ENCODE measurements around the gene ARIH2. TPM values are rescaled to one million over a fixed set of nuclear protein-coding genes. Genes with fewer than 3 reads are reported as not detected.
A peak's percentile ranks its signal among the peaks of the same experiment; 100 is the strongest.

The ARIH2 gene
- total RNA-seq, 3 donors from 2014 or later: 70.7 to 111 (median 100.0) TPM

DNA sequence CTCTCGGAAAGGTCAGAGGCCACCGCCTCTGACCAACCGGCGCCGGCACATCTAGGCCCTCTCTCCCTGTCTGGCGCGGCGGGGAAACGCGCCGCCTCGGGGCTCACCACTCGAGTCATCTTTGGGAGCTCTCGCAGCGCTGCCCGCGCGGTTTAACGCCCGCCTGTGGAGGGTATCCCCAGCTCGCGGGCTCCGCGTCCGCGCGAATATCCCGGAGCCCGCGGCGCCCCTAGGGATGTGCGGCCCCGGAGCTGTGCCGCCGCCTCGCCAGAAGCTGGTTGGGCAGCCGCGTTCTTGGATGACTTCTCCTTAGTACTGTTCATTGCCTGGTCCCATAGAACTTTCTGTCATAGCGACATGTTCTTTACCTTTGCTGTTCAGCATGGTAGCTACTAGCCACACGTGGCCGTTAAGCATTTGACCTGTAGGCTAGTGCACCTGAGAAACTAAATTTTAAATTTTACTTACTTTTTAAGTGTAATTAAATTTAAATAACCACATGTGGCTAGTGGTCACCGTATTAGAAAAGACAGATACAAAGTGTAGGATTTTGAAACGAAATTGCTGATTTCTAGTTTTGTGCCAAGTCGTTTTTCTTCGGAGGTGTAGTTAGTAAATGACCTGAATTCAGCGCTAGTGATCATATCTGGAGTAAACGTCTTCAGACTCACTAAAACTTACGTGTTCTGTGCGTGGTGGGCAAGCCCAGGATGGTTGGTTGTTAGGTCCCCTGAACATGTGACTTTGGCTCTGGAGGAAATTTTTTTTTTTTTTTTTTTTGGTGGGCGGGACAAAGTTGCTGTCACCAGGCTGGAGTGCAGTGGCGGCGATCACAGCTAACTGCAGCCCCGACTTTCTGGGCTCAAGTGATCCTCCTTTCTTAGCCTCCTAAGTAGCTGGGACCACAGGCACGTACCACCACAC is 835 bp downstream of the ARIH2 start:
- no peaks in the 10 kb centered on the region for H3K36me3 ChIP-seq
- TF ChIP-seq, protein P1, sequence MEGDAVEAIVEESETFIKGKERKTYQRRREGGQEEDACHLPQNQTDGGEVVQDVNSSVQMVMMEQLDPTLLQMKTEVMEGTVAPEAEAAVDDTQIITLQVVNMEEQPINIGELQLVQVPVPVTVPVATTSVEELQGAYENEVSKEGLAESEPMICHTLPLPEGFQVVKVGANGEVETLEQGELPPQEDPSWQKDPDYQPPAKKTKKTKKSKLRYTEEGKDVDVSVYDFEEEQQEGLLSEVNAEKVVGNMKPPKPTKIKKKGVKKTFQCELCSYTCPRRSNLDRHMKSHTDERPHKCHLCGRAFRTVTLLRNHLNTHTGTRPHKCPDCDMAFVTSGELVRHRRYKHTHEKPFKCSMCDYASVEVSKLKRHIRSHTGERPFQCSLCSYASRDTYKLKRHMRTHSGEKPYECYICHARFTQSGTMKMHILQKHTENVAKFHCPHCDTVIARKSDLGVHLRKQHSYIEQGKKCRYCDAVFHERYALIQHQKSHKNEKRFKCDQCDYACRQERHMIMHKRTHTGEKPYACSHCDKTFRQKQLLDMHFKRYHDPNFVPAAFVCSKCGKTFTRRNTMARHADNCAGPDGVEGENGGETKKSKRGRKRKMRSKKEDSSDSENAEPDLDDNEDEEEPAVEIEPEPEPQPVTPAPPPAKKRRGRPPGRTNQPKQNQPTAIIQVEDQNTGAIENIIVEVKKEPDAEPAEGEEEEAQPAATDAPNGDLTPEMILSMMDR (IDR thresholded peaks at IDR 0.05): no peak
- no peak for TF ChIP-seq POLR2A (IDR thresholded peaks at IDR 0.05)
- TF ChIP-seq POLR2AphosphoS5 (IDR thresholded peaks at IDR 0.05): no peak
- H3K4me1 ChIP-seq: no peaks in the 10 kb centered on the region
- no peaks in the 10 kb centered on the region for H3K27me3 ChIP-seq
- H3K4me3 ChIP-seq: peak overlapping the region; percentile 69 to 88 (median 88)
- no peaks in the 10 kb centered on the region for H3K9me3 ChIP-seq
- intact Hi-C loops (cut with DNase I; ENCODE audit: low total_unique reads): no loop called here
- DNase-seq (ENCODE audit: low spot score in 2 of 2): no peak
- H3K27ac ChIP-seq: peak overlapping the region; percentile 96 to 97

DNA sequence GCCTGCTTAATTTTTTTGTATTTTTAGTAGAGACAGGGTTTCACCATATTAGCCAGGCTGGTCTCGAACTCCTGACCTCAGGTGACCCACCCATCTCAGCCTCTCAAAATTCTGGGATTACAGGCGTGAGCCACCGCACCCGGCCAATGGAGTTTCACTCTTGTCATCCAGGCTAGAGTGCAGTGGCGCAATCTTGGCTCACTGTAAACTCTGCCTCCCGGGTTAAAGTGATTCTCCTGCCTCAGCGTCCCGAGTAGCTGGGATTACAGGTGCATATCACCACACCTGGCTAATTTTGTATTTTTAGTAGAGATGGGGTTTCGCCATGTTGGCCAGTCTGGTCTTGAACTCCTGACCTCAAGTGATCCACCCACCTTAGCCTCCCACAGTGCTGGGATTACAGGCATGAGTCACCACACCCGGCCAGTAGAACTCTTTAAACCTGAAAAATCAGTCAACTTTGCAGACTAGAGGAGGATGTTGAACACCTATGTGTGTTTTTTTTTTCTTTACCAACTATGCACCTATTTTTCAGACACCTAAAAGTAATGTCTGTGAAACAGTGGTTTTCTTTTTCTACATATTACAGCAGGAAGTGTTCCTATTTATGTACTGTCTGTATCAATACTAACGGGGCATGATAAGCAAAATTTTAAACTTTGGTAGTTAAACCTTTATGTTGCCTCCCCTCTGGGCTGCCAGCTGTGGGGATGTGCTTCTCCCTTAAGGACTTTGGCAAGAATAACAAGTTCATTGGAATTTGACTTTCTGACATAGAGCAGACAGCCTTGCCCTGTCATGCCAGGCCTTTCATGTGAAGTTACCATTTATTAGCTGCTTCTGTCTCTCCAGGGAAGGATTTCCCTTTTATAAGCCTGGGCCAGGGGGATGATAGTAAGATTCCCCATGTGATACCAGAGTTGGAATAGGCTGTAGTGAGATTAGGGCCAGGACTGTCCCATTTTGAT is 8.1 kb downstream of the ARIH2 start:
- TF ChIP-seq, protein P1 (IDR thresholded peaks at IDR 0.05): no peak
- TF ChIP-seq POLR2A (IDR thresholded peaks at IDR 0.05) (no peak), POLR2AphosphoS5 (IDR thresholded peaks at IDR 0.05) (no peak)
- Histone ChIP-seq H3K4me3 (no peak overlapping the region), H3K4me1 (no peaks in the 10 kb centered on the region), H3K9me3 (no peaks in the 10 kb centered on the region), H3K27me3 (no peaks in the 10 kb centered on the region), H3K27ac (no peak overlapping the region), H3K36me3 (peaks cover 4% of the 10 kb centered on the region)
- intact Hi-C loops (cut with DNase I; ENCODE audit: low total_unique reads): no loop called here
- no peak for DNase-seq (ENCODE audit: low spot score in 2 of 2)

DNA sequence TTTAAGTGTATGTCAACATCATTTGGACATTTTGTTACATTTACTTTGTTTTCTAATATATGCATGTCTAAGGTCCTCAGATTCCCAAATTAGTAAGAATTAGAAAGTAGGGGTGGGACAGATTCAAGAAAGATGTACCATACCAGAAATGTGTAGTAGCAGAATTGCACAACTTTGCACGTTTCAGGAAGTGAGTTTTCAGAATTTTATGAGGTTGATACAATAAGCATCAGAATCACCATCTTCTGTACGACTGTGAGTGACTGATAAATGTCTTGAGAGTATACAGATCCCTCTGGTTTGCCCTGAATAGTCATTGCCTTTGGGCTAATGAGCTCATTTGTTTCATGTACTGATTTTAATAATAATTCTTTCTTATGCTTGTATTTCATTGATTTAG is 9.3 kb downstream of the ARIH2 start:
- no peaks in the 10 kb centered on the region for H3K4me1 ChIP-seq
- H3K27ac ChIP-seq: no peak overlapping the region
- peaks cover 4% of the 10 kb centered on the region for H3K36me3 ChIP-seq
- no peaks in the 10 kb centered on the region for H3K27me3 ChIP-seq
- TF ChIP-seq, protein P1 (IDR thresholded peaks at IDR 0.05): no peak
- intact Hi-C loops (cut with DNase I; ENCODE audit: low total_unique reads): no loop called here
- no peaks in the 10 kb centered on the region for H3K9me3 ChIP-seq
- no peak overlapping the region for H3K4me3 ChIP-seq
- no peak for DNase-seq (ENCODE audit: low spot score in 2 of 2)

DNA sequence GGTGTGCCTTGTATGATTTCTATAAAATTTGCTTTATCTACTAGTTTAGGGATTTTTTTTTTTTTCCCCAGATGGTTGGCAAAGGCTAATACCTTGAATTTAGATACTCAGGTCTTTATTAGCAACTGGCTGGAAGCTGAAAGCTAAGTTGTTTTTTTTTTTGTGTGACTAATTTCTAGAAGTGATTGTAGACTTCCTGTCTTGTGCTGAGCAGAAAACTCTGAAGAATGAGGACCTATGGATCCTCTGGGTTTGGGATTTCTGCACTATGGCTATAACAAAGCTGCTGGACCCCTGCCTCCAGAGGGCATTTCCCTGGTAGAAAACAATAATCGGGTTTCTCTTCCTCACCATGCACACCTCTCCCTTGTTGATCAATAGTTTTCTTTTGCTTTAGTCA is 10.0 kb downstream of the ARIH2 start:
- Histone ChIP-seq H3K9me3 (no peaks in the 10 kb centered on the region), H3K4me3 (no peak overlapping the region), H3K4me1 (no peaks in the 10 kb centered on the region), H3K27me3 (no peaks in the 10 kb centered on the region), H3K27ac (no peak overlapping the region), H3K36me3 (peaks cover 4% of the 10 kb centered on the region)
- DNase-seq (ENCODE audit: low spot score in 2 of 2): no peak
- intact Hi-C loops (cut with DNase I; ENCODE audit: low total_unique reads): no loop called here
- TF ChIP-seq POLR2AphosphoS5 (IDR thresholded peaks at IDR 0.05) (no peak), POLR2A (IDR thresholded peaks at IDR 0.05) (no peak)
- TF ChIP-seq, protein P1 (IDR thresholded peaks at IDR 0.05): no peak

Data from breast epithelium (tissue), 4 donors.